B cell (primary cell): Measurements from ENCODE around the gene TRIM58. TPM values are rescaled to one million over a fixed set of nuclear protein-coding genes. Genes with fewer than 3 reads are reported as not detected.

ENCODE experiments used
- ATAC-seq: fragments of 200-7000 bp; cut with Tn5 transposase; one replicate; pipeline ENCODE4 v1.10.0; 2021; ENCODE audit warnings: low read depth, mild to moderate bottlenecking, moderate number of reproducible peaks, moderate library complexity
- CTCF ChIA-PET: fragments of 350-600 bp; sonication (Branson Sonifier 250); formaldehyde crosslinking; loops from one replicate; lab custom pipeline; 2021; ENCODE audit warnings: antibody characterized with exemption, inconsistent platforms; lab: Charles Lee
- POLR2A ChIA-PET: fragments of 350-600 bp; sonication (Branson Sonifier 250); formaldehyde crosslinking; loops from one replicate; lab custom pipeline; 2021; ENCODE audit warnings: antibody characterized with exemption; lab: Charles Lee
- DNase-seq: peaks from one replicate; pipeline ENCODE4 v3.0.0; 2013
- H2AFZ ChIP-seq: 2 replicates; pipeline ENCODE4 v1.6.1; 2012; ENCODE audit warnings: mild to moderate bottlenecking, low read depth, low read length; ENCODE audit not compliant: insufficient read depth, poor library complexity, severe bottlenecking
- H3K27ac ChIP-seq, 2 donors: 1 replicate in 1 of 2; 2 replicates in 1 of 2; pipeline ENCODE4 v1.5.1; 2012 to 2013; ENCODE audit warnings: low read length in 2 of 2, mild to moderate bottlenecking in 2 of 2, moderate library complexity in 1 of 2
- H3K27me3 ChIP-seq, 4 experiments: fragments of 200-600 bp in 1 of 4; sonication (generic) in 1 of 4; replicated peaks in 1 of 4; 1 replicate in 2 of 4; 2 replicates in 2 of 4; pipeline versions ENCODE4 v1.6.1 to v1.7.0; 2013 to 2016; ENCODE audit warnings: low read length in 3 of 4, mild to moderate bottlenecking in 2 of 4, mixed read lengths in 1 of 4, moderate library complexity in 1 of 4; ENCODE audit not compliant: insufficient read depth in 4 of 4, control insufficient read depth in 3 of 4; ENCODE audit errors: control extremely low read depth in 1 of 4
- H3K36me3 ChIP-seq, 2 experiments: replicated peaks in 1 of 2; 1 replicate in 1 of 2; 2 replicates in 1 of 2; pipeline versions ENCODE4 v1.6.1 to v1.7.1; 2013; ENCODE audit warnings: low read length in 1 of 2; ENCODE audit not compliant: insufficient read depth in 2 of 2, control insufficient read depth in 1 of 2; ENCODE audit errors: control extremely low read depth in 1 of 2, extremely low read depth in 1 of 2
- H3K4me1 ChIP-seq, 2 donors: fragments of 200-600 bp in 1 of 2; sonication (generic) in 1 of 2; 1 replicate in 1 of 2; 2 replicates in 1 of 2; pipeline versions ENCODE4 v1.5.1 to v1.6.1; 2013 to 2017; ENCODE audit warnings: low read length in 2 of 2; ENCODE audit not compliant: control insufficient read depth in 2 of 2, insufficient read depth in 2 of 2
- H3K4me2 ChIP-seq: replicated peaks from 2 replicates; pipeline ENCODE3; 2012; ENCODE audit warnings: mild to moderate bottlenecking, low read depth, low read length; ENCODE audit not compliant: poor library complexity, severe bottlenecking
- H3K4me3 ChIP-seq, 5 experiments: fragments of 200-600 bp in 1 of 5; sonication (generic) in 1 of 5; 1 replicate in 3 of 5; 2 replicates in 2 of 5; pipeline versions ENCODE4 v1.5.1 to v1.7.0; 2011 to 2016; ENCODE audit warnings: low read length in 4 of 5, mild to moderate bottlenecking in 4 of 5, low read depth in 2 of 5, control low read depth in 1 of 5, moderate library complexity in 1 of 5; ENCODE audit not compliant: insufficient read depth in 1 of 5; ENCODE audit errors: control extremely low read depth in 1 of 5, extremely low read depth in 1 of 5
- H3K79me2 ChIP-seq: fragments of 200-600 bp; sonication (generic); one replicate; pipeline ENCODE4 v1.6.0; 2016; ENCODE audit warnings: low read length; ENCODE audit not compliant: control insufficient read depth, insufficient read depth
- H3K9ac ChIP-seq: fragments of 200-600 bp; sonication (generic); 2 replicates; pipeline ENCODE4 v1.6.1; 2017; ENCODE audit warnings: mild to moderate bottlenecking, low read length, moderate library complexity
- H3K9me3 ChIP-seq, 3 donors: one replicate each; pipeline versions ENCODE4 v1.6.1 to v1.7.1; 2013; ENCODE audit warnings: low read length in 2 of 3; ENCODE audit not compliant: control insufficient read depth in 2 of 3, insufficient read depth in 1 of 3; ENCODE audit errors: control extremely low read depth in 1 of 3
- H4K20me1 ChIP-seq: 2 replicates; pipeline ENCODE4 v1.6.0; 2012; ENCODE audit warnings: mild to moderate bottlenecking, low read length; ENCODE audit not compliant: insufficient read depth, control insufficient read depth, poor library complexity, severe bottlenecking
- H3K27ac Mint-ChIP-seq: one replicate; pipeline ENCODE4 v1.8.0; 2021; ENCODE audit warnings: mixed read lengths
- H3K27me3 Mint-ChIP-seq: one replicate; pipeline ENCODE4 v1.8.0; 2021; ENCODE audit warnings: mixed read lengths
- H3K4me1 Mint-ChIP-seq: one replicate; pipeline ENCODE4 v1.8.0; 2021; ENCODE audit warnings: mixed read lengths
- H3K4me3 Mint-ChIP-seq: one replicate; pipeline ENCODE4 v1.8.0; 2021; ENCODE audit warnings: mixed read lengths
- H3K9me3 Mint-ChIP-seq: one replicate; pipeline ENCODE4 v1.8.0; 2022; ENCODE audit warnings: mixed read lengths; ENCODE audit not compliant: insufficient read depth
- EZH2 ChIP-seq: IDR thresholded peaks from 2 replicates; pipeline ENCODE4 v1.6.1; 2012; ENCODE audit warnings: borderline replicate concordance, low read depth, mild to moderate bottlenecking, moderate library complexity, low read length; ENCODE audit not compliant: insufficient read depth, poor library complexity, severe bottlenecking
- WGBS: methylation state at CpG from one replicate; pipeline ENCODE4 v1.1.5; 2013; ENCODE audit warnings: missing lambda C conversion rate; ENCODE audit not compliant: insufficient coverage; 5-methylcytosine and 5-hydroxymethylcytosine counted together
- intact Hi-C: fragments of 100-400 bp; cut with micrococcal nuclease; formaldehyde crosslinking; loops from one replicate; pipeline ENCODE4 v1.10.0; 2022
- polyA plus RNA-seq: library from polyadenylated mRNA; depleted of rRNA; stranded (reverse); fragments of >200 nt; gene quantifications from 2 replicates; pipeline ENCODE4 v1.2.3, GENCODE V29; 2012
- total RNA-seq, 2 donors: library from RNA; stranded (reverse); fragments of 120-200 nt in 1 of 2; gene quantifications; 1 replicate in 1 of 2; 2 replicates in 1 of 2; pipeline versions ENCODE4 v1.2.3 to v1.2.4, GENCODE V29; 2013 to 2022
- TF ChIP-seq, protein P1 (sequence below): fragments of 200-600 bp; IDR thresholded peaks from one replicate; pipeline ENCODE4 v1.8.0; 2022; ENCODE audit warnings: antibody characterized with exemption, mild to moderate bottlenecking

Gene TRIM58
- total and polyA plus RNA-seq, 2 donors (not counting 1 experiment from before 2014, with no cell fraction given), result 0.84 to 1.5 TPM

DNA sequence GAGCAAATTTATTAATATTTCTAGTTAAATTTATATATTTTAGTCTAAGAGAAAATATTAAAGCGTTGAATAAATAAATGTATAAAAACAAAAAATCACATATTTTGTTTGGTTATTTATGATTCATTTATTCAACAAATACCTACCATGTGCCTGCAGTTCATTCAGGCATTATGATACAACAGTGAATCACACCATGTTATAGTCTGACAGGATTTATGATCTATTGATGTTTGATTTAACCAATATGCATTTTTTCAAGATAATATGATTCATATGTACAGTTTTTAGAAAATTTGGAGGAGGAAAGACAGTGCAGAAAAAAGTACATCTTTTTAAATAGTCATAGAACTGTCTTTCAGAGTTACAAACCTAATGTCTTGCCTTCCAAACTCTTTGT lies 7.4 kb upstream of the TRIM58 start:
- H3K27me3 ChIP-seq, result peaks cover 0 to 3% (median 0%) of the 10 kb centered on the region in 4 experiments
- H3K27me3 Mint-ChIP-seq, result peaks cover 14% of the 10 kb centered on the region
- H3K9me3 ChIP-seq, result peaks cover 0 to 4% (median 0%) of the 10 kb centered on the region in 3 donors
- POLR2A ChIA-PET, result no interaction called here
- H3K4me3 ChIP-seq, result no peak overlapping the region
- no peak overlapping the region for H3K27ac Mint-ChIP-seq
- H3K9ac ChIP-seq, result no peak overlapping the region
- no peak overlapping the region for H3K4me2 ChIP-seq
- no peaks in the 10 kb centered on the region for H3K4me1 ChIP-seq
- H3K36me3 ChIP-seq, result no peaks in the 10 kb centered on the region
- H4K20me1 ChIP-seq, result no peaks in the 10 kb centered on the region
- H3K4me1 Mint-ChIP-seq, result no peaks in the 10 kb centered on the region
- no peaks in the 10 kb centered on the region for H3K9me3 Mint-ChIP-seq
- H3K79me2 ChIP-seq, result no peaks in the 10 kb centered on the region
- no CpG with 5 or more reads among the region's 1 CpG for WGBS
- intact Hi-C loops, result no loop called here
- ATAC-seq (no peak), DNase-seq (no peak)
- no peak overlapping the region for H2AFZ ChIP-seq
- CTCF ChIA-PET, result no interaction called here
- no peak for TF ChIP-seq EZH2
- no peak overlapping the region for H3K27ac ChIP-seq
- no peak overlapping the region for H3K4me3 Mint-ChIP-seq

DNA sequence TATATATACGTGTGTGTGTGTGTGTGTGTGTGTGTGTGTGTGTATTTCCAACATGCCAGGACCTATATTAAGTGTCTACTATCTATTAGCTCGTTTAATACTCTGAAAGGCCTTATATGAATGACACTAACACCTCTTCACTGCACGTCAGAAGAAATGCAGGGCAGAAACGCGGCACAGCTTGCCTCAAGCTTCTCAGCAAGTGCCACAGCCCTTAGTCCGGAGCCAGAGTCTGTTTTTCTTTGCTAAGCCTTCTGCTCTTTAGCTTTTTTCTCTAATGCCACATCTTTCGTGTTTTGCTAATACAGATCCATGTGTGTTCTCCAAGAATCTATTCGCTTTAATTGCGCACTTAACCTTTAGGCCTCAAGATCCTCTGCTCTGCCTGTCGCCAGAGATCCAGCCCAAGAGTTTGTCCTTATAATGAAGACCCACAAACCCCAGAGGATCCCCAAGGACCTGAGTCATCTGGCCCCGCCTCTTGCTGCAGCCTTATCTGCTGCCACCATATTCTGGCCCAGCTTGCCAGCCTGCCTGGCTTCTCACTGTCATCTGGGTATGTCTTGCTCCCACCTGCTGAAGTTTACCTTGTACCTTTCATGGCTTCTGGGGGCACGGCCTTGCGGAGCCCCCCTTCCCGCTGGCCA lies 2.0 kb upstream of the TRIM58 start:
- Mint-ChIP-seq H3K4me3 (no peak overlapping the region), H3K4me1 (peaks cover 14% of the 10 kb centered on the region), H3K9me3 (no peaks in the 10 kb centered on the region), H3K27ac (no peak overlapping the region), H3K27me3 (peaks cover 34% of the 10 kb centered on the region)
- ChIA-PET POLR2A (no interaction called here), CTCF (no interaction called here)
- H3K27ac ChIP-seq, result no peak overlapping the region
- DNase-seq (no peak), ATAC-seq (no peak)
- H3K9me3 ChIP-seq, result peaks cover 0 to 6% (median 0%) of the 10 kb centered on the region in 3 donors
- no peak overlapping the region for H3K9ac ChIP-seq
- intact Hi-C loops, result no loop called here
- no peak overlapping the region for H2AFZ ChIP-seq
- peaks cover 4 to 8% of the 10 kb centered on the region in 2 donors for H3K4me1 ChIP-seq
- H3K27me3 ChIP-seq, result peaks cover 0 to 7% (median 3%) of the 10 kb centered on the region in 4 experiments
- H3K4me2 ChIP-seq, result no peak overlapping the region
- H3K79me2 ChIP-seq, result no peaks in the 10 kb centered on the region
- no peaks in the 10 kb centered on the region for H4K20me1 ChIP-seq
- TF ChIP-seq, protein P1, sequence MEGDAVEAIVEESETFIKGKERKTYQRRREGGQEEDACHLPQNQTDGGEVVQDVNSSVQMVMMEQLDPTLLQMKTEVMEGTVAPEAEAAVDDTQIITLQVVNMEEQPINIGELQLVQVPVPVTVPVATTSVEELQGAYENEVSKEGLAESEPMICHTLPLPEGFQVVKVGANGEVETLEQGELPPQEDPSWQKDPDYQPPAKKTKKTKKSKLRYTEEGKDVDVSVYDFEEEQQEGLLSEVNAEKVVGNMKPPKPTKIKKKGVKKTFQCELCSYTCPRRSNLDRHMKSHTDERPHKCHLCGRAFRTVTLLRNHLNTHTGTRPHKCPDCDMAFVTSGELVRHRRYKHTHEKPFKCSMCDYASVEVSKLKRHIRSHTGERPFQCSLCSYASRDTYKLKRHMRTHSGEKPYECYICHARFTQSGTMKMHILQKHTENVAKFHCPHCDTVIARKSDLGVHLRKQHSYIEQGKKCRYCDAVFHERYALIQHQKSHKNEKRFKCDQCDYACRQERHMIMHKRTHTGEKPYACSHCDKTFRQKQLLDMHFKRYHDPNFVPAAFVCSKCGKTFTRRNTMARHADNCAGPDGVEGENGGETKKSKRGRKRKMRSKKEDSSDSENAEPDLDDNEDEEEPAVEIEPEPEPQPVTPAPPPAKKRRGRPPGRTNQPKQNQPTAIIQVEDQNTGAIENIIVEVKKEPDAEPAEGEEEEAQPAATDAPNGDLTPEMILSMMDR, result no peak
- TF ChIP-seq EZH2, result no peak
- H3K36me3 ChIP-seq, result no peaks in the 10 kb centered on the region
- H3K4me3 ChIP-seq, result no peak overlapping the region
- 83% methylated on average over 12 of the region's 14 CpGs for WGBS
